OCI-LY3 (cell line): ENCODE data around the gene AHCYL1.

Experiments used
- H2AFZ ChIP-seq: fragments of 200-600, 300-600 bp; shearing (Covaris generic); 2 replicates; pipeline ENCODE4 v1.6.0; 2014; ENCODE audit warnings: antibody characterized with exemption, low read depth, low read length
- H3K27ac ChIP-seq: fragments of 200-600, 300-600 bp; sonication (generic); 2 replicates; pipeline ENCODE4 v1.5.1; 2014; ENCODE audit warnings: mild to moderate bottlenecking, low read length, moderate library complexity, mixed read lengths
- H3K27me3 ChIP-seq: fragments of 200-600, 300-600 bp; sonication (generic); 2 replicates; pipeline ENCODE4 v1.6.1; 2014; ENCODE audit warnings: low read depth, low read length, mixed read lengths
- H3K36me3 ChIP-seq: fragments of 200-600, 300-600 bp; sonication (generic); replicated peaks from 2 replicates; pipeline ENCODE3; 2014; ENCODE audit warnings: low read depth, low read length, mixed read lengths
- H3K4me1 ChIP-seq: fragments of 300-600, 200-600 bp; sonication (generic); 2 replicates; pipeline ENCODE4 v1.6.1; 2014; ENCODE audit warnings: low read length, mixed read lengths
- H3K4me2 ChIP-seq: fragments of 200-600, 300-600 bp; sonication (generic); 2 replicates; pipeline ENCODE4 v1.6.1; 2014; ENCODE audit warnings: low read length, mixed read lengths
- H3K4me3 ChIP-seq: fragments of 300-600, 200-600 bp; sonication (generic); 2 replicates; pipeline ENCODE4 v1.5.1; 2014; ENCODE audit warnings: antibody characterized with exemption, mild to moderate bottlenecking, low read length, moderate library complexity
- H3K79me2 ChIP-seq: fragments of 300-600, 200-600 bp; shearing (Covaris generic); 2 replicates; pipeline ENCODE4 v1.6.1; 2014; ENCODE audit warnings: mild to moderate bottlenecking, low read length, mixed read lengths
- H3K9ac ChIP-seq: fragments of 300-600, 200-600 bp; shearing (Covaris generic); 2 replicates; pipeline ENCODE4 v1.6.0; 2014; ENCODE audit warnings: mild to moderate bottlenecking, low read length, moderate library complexity
- H3K9me3 ChIP-seq: fragments of 200-600, 300-600 bp; shearing (Covaris generic); 2 replicates; pipeline ENCODE4 v1.6.1; 2014; ENCODE audit warnings: low read length, mixed read lengths; ENCODE audit not compliant: insufficient read depth
- H4K20me1 ChIP-seq: fragments of 200-600, 300-600 bp; sonication (generic); 2 replicates; pipeline ENCODE4 v1.6.1; 2016; ENCODE audit warnings: low read length, mixed read lengths; ENCODE audit not compliant: insufficient read depth
- EZH2phosphoT487 ChIP-seq: fragments of 200-600 bp; shearing (Covaris generic); IDR thresholded peaks from 2 replicates; pipeline ENCODE4 v1.6.1; 2018; ENCODE audit warnings: antibody characterized with exemption, mixed run types, low read depth
- TF ChIP-seq, protein P1 (sequence below): fragments of 200-600, 300-600 bp; sonication (generic); IDR thresholded peaks from 2 replicates; pipeline ENCODE4 v1.5.1; 2014; ENCODE audit warnings: antibody characterized with exemption, low read length, low read depth

The AHCYL1 gene

DNA sequence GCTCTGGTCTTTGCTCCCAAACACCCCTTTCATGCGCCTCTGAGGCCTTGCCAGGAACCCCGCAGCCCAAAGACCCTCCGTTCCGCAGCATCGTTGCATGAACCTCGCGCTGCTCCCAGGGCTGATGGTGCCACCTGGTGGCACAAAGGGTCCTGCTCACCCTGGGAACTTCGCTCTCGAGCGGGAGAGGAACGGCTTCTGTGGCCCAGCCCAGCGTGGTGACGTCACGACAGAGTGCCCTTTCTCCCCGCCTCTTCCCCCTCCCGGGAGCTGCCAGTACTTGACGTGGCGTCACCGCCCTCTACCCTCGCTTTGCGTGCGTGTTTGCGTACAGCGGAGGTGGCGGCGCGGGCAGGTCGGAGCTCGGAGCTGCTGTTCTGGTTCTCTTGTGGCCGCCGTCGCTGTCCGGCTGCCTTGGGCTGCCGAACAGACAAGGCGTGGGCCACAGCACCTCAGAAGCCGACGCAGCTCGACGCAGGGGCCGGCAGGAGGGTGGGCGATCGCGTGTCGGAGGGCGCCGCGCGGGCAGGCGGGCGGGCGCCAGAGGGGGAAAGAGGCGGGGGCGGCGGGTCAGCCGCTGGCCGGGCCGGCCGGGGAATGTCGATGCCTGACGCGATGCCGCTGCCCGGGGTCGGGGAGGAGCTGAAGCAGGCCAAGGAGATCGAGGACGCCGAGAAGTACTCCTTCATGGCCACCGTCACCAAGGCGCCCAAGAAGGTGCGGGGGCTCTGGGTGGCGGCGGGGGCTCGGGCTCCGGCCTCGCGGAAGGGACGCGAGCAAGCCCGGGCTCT, at the start of gene AHCYL1:
Gene AHCYL1 (plus strand): TSS at position 310 of the 791 bp plus-strand sequence. CDS start 288 bp downstream, at position 598.
- H3K27me3 ChIP-seq = 0 out of 2 replicates have a peak, but pooled peaks cover 4% of the 10 kb centered on the region
- peak within 1 kb of the TSS; percentile 96 for H2AFZ ChIP-seq
- H3K36me3 ChIP-seq = no peaks in the 10 kb centered on the region
- H3K9me3 ChIP-seq = no peaks in the 10 kb centered on the region
- peak within 1 kb of the TSS; percentile 99 for H3K4me2 ChIP-seq
- peak within 1 kb of the TSS; percentile 89 for H3K9ac ChIP-seq
- H3K4me3 ChIP-seq = peak within 1 kb of the TSS; percentile 93
- peaks cover 34% of the 10 kb centered on the region for H3K79me2 ChIP-seq
- no peak for TF ChIP-seq EZH2phosphoT487
- TF ChIP-seq, protein P1, sequence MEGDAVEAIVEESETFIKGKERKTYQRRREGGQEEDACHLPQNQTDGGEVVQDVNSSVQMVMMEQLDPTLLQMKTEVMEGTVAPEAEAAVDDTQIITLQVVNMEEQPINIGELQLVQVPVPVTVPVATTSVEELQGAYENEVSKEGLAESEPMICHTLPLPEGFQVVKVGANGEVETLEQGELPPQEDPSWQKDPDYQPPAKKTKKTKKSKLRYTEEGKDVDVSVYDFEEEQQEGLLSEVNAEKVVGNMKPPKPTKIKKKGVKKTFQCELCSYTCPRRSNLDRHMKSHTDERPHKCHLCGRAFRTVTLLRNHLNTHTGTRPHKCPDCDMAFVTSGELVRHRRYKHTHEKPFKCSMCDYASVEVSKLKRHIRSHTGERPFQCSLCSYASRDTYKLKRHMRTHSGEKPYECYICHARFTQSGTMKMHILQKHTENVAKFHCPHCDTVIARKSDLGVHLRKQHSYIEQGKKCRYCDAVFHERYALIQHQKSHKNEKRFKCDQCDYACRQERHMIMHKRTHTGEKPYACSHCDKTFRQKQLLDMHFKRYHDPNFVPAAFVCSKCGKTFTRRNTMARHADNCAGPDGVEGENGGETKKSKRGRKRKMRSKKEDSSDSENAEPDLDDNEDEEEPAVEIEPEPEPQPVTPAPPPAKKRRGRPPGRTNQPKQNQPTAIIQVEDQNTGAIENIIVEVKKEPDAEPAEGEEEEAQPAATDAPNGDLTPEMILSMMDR = peak; percentile 81
- H3K4me1 ChIP-seq = peaks cover 22% of the 10 kb centered on the region
- H3K27ac ChIP-seq = peak within 1 kb of the TSS; percentile 19; the same call in 1 of the 2 replicates
- H4K20me1 ChIP-seq = peaks cover 22% of the 10 kb centered on the region

DNA sequence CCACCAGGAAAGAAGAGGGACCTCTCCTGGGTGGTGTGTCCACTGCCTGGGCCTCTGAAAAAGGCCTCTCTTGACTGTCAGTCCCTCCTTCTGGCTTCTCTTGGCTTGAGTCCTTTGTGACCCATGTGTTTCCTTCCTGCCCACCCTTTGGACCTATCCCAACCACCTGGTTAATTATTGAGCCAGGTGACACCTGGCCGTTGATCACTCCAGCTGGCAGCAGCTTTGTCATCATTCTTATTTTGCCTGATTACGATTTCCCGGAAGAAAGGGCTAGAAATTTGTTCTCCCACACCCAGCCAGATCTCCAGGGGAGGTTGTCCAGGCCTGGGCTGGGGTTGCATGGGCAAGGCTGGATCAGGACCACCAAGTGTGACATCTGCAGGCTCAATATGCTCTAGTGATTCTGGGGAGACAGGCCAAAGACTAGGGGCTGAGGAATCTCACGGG, 49.1 kb upstream of the AHCYL1 start:
- Histone ChIP-seq H3K9ac (no peak overlapping the region), H3K36me3 (no peaks in the 10 kb centered on the region), H2AFZ (no peak overlapping the region), H3K79me2 (no peaks in the 10 kb centered on the region), H4K20me1 (no peaks in the 10 kb centered on the region), H3K4me1 (no peaks in the 10 kb centered on the region), H3K9me3 (no peaks in the 10 kb centered on the region), H3K27me3 (no peaks in the 10 kb centered on the region), H3K4me3 (no peak overlapping the region), H3K27ac (no peak overlapping the region), H3K4me2 (no peak overlapping the region)
- TF ChIP-seq, protein P1 = no peak
- TF ChIP-seq EZH2phosphoT487 = no peak

DNA sequence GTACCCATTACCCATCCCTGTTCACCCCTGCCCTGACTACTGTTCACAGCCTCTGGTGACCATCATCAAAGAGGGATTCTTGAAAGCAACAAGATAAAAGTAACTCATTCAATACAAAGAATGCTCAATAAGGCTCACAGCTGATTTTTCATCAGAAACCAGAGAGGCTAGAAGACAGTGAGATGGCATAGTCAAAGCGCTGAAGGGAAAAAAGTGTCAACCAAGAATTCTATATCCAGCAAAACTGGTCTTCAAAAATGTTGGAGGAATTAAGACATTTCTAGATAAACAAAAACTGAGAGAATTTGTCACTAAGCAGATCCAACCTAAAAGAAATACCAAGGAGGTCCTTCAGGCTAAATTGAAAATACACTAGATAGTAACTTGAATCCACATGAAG, 46.8 kb upstream of the AHCYL1 start:
- TF ChIP-seq, protein P1 = no peak

DNA sequence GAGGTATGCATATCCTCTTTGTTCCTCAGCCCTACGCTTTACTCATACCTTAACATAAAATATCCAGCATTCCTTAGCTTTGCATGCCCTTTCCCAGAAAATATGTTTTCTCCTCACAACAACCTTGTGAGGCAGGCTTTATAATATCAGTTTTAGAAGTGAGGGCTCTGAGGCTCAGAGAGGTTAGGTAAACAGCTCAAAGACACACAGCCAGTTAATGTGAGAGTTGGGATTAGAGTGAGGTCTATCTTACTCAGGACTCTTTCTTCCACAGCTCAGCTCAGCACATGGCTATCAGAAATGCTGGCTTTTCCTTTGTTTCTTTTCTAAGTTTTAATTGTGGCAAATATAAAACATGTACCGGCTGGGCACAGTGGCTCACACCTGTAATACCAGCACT, 46.0 kb upstream of the AHCYL1 start:
- H4K20me1 ChIP-seq = no peaks in the 10 kb centered on the region
- TF ChIP-seq, protein P1 = no peak
- TF ChIP-seq EZH2phosphoT487 = no peak
- no peak overlapping the region for H2AFZ ChIP-seq
- no peaks in the 10 kb centered on the region for H3K36me3 ChIP-seq
- H3K4me2 ChIP-seq = no peak overlapping the region
- H3K9me3 ChIP-seq = no peaks in the 10 kb centered on the region
- H3K9ac ChIP-seq = no peak overlapping the region
- no peaks in the 10 kb centered on the region for H3K4me1 ChIP-seq
- no peaks in the 10 kb centered on the region for H3K27me3 ChIP-seq
- no peak overlapping the region for H3K27ac ChIP-seq
- H3K79me2 ChIP-seq = no peaks in the 10 kb centered on the region
- no peak overlapping the region for H3K4me3 ChIP-seq

More for the DNA sequence above, 46.8 kb upstream of the AHCYL1 start:
- Histone ChIP-seq H2AFZ (no peak overlapping the region), H3K27ac (no peak overlapping the region), H3K27me3 (no peaks in the 10 kb centered on the region), H3K36me3 (no peaks in the 10 kb centered on the region), H4K20me1 (no peaks in the 10 kb centered on the region), H3K4me3 (no peak overlapping the region), H3K79me2 (no peaks in the 10 kb centered on the region), H3K9ac (no peak overlapping the region), H3K9me3 (no peaks in the 10 kb centered on the region), H3K4me2 (no peak overlapping the region), H3K4me1 (no peaks in the 10 kb centered on the region)
